GM10266 (cell line): Measurements from ENCODE around the gene APBB2.

ENCODE experiments used
- DNase-seq: peaks from one replicate; pipeline ENCODE4 v3.0.0; 2012; ENCODE audit errors: extremely low spot score
- TF ChIP-seq, protein P1 (sequence below): IDR thresholded peaks from 2 replicates; pipeline ENCODE4 v1.5.1; 2012; ENCODE audit warnings: mild to moderate bottlenecking, low read depth; ENCODE audit not compliant: control insufficient read depth, insufficient read depth; ENCODE audit errors: missing control alignments

APBB2 gene

DNA sequence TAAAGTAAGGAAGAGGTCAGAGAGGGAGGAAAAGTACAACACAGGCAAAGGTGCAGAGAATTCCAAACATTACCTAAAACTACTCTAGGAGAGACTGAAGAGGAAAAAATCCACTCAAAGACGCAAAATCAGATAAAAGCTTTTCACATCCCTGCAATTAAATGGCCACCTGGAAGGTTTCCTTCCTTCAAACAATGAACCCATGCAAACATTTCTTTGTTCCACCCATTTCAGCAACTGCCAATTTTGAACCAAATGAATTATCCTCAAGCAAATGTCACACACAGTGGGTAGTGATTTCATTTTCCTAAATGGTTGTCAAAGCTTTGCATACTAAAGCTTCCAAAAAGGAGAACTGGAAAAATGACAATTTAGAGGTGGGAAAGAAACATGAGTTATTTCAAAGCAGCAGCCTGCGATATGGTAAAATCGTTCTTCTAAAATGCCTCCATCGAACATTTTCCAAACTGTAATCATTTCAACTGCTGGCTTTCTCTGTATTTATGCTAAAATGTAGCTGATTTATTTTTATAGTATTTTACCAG is 45.0 kb downstream of the APBB2 start:
- DNase-seq: no peak
- TF ChIP-seq, protein P1, sequence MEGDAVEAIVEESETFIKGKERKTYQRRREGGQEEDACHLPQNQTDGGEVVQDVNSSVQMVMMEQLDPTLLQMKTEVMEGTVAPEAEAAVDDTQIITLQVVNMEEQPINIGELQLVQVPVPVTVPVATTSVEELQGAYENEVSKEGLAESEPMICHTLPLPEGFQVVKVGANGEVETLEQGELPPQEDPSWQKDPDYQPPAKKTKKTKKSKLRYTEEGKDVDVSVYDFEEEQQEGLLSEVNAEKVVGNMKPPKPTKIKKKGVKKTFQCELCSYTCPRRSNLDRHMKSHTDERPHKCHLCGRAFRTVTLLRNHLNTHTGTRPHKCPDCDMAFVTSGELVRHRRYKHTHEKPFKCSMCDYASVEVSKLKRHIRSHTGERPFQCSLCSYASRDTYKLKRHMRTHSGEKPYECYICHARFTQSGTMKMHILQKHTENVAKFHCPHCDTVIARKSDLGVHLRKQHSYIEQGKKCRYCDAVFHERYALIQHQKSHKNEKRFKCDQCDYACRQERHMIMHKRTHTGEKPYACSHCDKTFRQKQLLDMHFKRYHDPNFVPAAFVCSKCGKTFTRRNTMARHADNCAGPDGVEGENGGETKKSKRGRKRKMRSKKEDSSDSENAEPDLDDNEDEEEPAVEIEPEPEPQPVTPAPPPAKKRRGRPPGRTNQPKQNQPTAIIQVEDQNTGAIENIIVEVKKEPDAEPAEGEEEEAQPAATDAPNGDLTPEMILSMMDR: no peak

DNA sequence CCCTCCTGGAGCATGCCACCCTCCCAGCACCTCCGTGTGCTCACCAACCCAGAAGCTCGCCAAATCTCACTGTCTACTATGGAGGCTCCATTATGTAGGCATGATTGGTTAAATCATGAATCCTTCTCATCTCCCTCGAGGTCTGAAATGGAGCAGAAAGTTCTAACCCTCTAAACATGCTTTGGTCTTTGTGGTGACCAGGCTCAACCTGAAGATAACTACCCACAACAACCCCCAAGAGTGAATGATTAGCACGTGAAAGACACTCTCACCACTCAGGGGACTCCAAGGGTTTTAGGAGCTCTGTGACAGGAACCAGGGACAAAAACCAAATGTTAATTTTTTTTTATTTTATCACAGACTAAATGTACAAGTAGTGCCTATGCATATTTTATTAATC is 47.2 kb downstream of the APBB2 start:
- TF ChIP-seq, protein P1: no peak
- no peak for DNase-seq

DNA sequence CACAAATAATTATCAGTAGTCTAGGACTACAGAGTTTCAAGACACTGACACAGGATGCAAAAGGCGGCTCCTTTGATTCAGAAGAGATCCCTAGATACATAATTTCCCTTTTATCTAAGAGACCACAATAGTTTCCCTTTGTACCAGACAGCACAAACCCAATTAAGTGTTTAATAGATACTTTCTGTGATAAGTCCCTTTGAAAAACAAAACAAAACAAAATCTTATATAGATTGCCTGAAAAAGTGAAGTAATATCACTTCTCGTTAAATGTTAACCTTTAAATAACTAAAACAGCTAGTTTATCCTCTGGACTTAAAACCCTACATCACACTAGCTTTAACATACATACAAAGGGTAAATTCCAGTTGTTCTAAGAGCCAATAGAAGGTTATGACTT is 49.9 kb downstream of the APBB2 start:
- DNase-seq: no peak
- TF ChIP-seq, protein P1: no peak

DNA sequence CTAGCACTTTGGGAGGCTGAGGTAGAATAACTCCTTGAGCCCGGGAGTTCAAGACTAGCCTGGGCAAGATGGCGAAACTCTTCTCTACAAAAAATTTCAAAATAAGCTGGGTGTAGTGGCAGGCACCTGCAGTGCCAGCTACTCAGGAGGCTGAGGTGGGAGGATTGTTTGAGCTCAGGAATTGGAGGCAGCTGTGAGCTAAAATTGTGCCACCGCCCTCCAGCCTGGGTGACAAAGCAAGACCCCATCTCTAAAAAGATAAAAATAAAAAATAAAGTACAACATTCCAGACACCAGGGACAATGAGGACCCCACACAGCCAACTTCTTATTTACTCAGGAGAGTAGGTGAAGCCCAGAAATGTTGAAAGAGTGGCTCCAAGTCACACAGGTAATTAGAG is 53.0 kb downstream of the APBB2 start:
- DNase-seq: no peak
- TF ChIP-seq, protein P1: no peak

DNA sequence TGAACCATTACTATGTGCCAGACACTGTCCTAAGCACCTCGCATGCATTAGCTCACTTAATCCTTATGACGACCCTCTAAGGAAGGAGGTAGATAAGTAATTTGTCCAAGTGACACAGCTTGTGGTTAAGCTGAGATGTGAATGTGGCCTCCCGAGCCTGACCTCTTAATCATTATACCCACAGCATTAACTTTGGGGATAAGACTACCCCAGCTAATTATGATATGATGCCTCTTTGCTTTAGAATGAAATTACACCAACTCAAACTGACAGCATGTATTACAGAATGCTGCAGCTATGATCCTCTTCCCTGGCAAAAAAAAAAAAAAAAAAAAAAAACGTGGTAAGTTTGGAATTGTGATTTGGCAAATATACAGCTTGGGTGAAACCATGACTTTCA is 53.5 kb downstream of the APBB2 start:
- no peak for DNase-seq
- TF ChIP-seq, protein P1: no peak

DNA sequence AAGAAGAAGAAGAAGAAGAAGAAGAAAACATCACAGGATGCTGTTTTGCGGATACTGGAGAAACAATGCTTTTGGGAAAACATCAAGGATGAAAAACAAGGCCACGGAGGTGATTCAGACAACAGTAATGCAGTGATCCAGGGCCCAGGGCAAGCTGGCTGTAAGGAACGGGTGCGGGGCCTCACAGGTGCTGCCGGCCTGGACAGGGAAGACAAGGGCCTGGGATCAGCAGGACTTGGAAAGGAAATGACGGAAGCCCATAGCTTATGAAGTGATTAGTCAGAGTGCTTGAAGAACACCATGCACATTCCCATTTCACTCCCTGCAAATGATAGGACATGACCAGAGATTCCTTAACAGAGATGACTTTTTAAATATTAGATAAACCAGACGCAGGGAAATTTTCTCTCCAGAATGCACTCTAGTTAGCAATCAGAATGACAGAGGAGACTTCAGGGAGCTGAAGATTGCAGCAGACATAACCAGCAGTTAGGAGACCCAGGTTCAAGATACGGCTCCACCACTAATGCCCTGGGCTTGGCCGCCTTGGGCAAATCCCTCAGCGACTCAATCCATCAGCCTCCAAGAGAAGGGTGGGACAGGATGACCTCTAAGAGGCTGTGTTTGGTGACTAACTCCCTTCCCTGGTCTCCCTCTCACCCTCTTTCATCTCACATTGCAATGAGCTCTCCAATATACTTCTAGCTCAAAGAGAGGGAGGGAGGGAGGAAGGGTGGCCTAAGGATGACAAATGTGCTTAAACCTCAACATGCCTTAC is 54.1 kb downstream of the APBB2 start:
- TF ChIP-seq, protein P1: no peak
- no peak for DNase-seq

DNA sequence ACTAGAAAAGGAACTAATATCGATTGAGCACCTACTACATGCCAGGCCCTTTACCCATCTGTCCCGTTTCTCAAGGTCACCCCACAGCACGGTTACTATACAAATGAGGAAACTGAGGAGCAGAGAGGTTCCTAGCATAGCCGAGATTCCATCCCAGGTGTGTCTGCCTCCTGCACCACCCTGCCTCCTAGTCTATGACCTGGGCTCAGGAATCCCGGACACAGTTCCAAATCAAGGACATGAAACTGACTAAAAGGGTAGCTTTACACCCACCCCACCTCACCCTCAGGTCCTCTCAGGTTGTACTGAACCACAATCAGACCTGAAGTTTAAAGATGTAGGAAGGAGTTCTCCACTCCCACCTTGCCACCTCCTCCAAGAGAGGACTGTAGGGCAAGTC is 55.6 kb downstream of the APBB2 start:
- TF ChIP-seq, protein P1: no peak
- DNase-seq: no peak
